ENCODE measurements around the gene ADAM15. TPM values are rescaled to one million over a fixed set of nuclear protein-coding genes. Genes with fewer than 3 reads are reported as not detected.
A peak's percentile ranks its signal among the peaks of the same experiment; 100 is the strongest.

Gene ADAM15
- total and polyA plus RNA-seq, 7 donors: 37.8 to 186 (median 54.9) TPM

GRCh38 chr1:155063550-155064110 lies 12.5 kb downstream of the ADAM15 start, which contains the start of gene EFNA4:
Gene EFNA4 (plus strand): TSS chr1:155063740. CDS start chr1:155063824, 84 bp downstream.
- Histone ChIP-seq H3K27me3 (peaks cover 0 to 7% (median 0%) of the 10 kb centered on the region in 3 donors), H3K4me3 (peak within 1 kb of the TSS; percentile 70 to 90 (median 86)), H3K9me3 (no peaks in the 10 kb centered on the region), H3K36me3 (peaks cover 0 to 17% (median 5%) of the 10 kb centered on the region in 4 donors), H3K27ac (peak within 1 kb of the TSS; percentile 75 to 84 (median 80)), H3K4me1 (peaks cover 3 to 34% (median 30%) of the 10 kb centered on the region in 4 donors)
- peak; percentile 94 for DNase-seq
- peak in 1 of 2 donors; percentile 42 for TF ChIP-seq POLR2A (IDR thresholded peaks at IDR 0.05)
- no peak for TF ChIP-seq CTCF (IDR thresholded peaks at IDR 0.05)
- peak; percentile 36 to 71 (median 57) for TF ChIP-seq POLR2AphosphoS5 (IDR thresholded peaks at IDR 0.05)
- TF ChIP-seq EP300 (IDR thresholded peaks at IDR 0.05): no peak
- 1% methylated on average over 57 of the region's 57 CpGs for WGBS, 2 donors
- intact Hi-C loops (cut with DNase I): loop anchor here (1.0 to 5.0 kb wide), 2 partner anchors 21 to 91 kb away; partner anchors contain the start of genes CKS1B and SHC1

DNA sequence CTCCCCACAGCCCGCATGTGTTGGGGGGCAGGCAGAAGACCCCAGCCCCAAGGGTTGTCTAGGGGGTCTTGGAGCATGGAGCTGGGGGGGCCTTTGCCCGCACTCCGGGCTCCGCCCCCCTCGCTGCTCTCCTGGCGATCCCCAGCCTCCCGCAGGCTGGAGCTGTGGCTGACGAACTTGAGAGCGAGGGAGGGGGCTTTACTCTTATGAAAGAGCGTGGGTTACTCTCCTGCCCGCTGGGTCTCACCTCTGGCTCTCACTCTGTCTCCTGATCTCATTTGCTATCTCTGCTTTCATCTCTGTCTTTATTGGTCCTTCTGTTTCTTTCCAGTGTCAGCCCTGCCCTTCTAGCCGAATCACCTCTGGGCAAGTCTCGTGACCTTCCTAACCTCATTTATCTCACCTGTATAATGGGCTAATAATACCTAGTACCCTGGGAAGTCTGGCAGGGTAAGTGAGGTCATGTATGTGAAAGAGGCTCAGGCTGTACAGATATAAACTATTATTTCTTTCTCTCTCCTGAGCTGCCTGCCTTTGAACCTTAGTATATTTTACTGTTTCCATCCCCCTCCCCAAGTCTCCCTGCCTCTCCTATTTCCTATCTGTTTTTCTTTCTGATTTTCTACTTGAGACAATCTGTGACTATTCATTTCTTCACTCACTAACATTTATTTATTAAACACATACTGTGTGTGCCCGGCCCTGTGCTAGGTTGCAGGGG lies 13.2 kb downstream of the ADAM15 start:
- DNase-seq: no peak
- Histone ChIP-seq H3K36me3 (peaks cover 0 to 11% (median under 1%) of the 10 kb centered on the region in 4 donors), H3K9me3 (no peaks in the 10 kb centered on the region), H3K4me3 (peak overlapping the region; percentile 70 to 90 (median 86)), H3K4me1 (peaks cover 3 to 34% (median 30%) of the 10 kb centered on the region in 4 donors), H3K27ac (peak overlapping the region; percentile 75 to 84 (median 80)), H3K27me3 (peaks cover 0 to 7% (median 0%) of the 10 kb centered on the region in 3 donors)
- TF ChIP-seq POLR2A (IDR thresholded peaks at IDR 0.05): no peak
- no peak for TF ChIP-seq POLR2AphosphoS5 (IDR thresholded peaks at IDR 0.05)
- no peak for TF ChIP-seq CTCF (IDR thresholded peaks at IDR 0.05)
- no peak for TF ChIP-seq EP300 (IDR thresholded peaks at IDR 0.05)
- WGBS, 2 donors: 3 to 9% methylated on average over 14 of the region's 14 CpGs
- intact Hi-C loops (cut with DNase I): loop anchor here (5.0 kb wide), 1 partner anchor 92 kb away; the partner anchor contains the start of genes CKS1B and SHC1

DNA sequence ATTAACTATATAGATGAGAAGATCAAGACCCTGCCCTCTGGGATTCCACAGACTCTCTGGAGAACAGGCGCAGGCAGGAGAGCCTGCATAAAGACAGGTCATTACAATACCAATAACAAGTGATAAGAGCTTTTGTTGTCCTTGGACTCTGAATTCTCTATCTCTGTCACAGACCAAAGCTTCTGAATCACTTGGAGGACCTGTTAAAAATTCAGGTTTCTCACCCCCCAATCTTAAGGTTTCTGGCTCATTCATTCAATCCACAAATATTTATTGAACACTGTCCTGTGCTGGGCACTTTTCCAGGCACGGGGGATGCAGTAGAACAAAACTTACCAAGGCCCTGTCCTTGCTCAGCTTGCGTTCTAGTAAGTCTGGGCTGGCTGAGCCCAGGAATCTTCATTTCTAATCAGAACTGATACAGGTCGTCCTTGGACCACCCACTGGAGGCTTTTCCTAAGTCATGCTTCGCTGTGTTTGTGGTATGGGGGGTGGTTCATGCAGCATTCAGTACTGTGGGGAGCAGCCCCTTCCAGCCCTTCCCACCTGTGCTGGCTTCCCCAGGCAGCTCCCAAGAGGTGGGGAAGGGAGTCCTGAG lies 13.8 kb downstream of the ADAM15 start:
- intact Hi-C loops (cut with DNase I): loop anchor here (5.0 kb wide), 1 partner anchor 93 kb away; the partner anchor contains the start of genes CKS1B and SHC1
- no peak for TF ChIP-seq EP300 (IDR thresholded peaks at IDR 0.05)
- TF ChIP-seq POLR2AphosphoS5 (IDR thresholded peaks at IDR 0.05): no peak
- TF ChIP-seq POLR2A (IDR thresholded peaks at IDR 0.05): no peak
- no peak for TF ChIP-seq CTCF (IDR thresholded peaks at IDR 0.05)
- no peak for DNase-seq
- peaks cover 0 to 5% (median 0%) of the 10 kb centered on the region in 4 donors for H3K36me3 ChIP-seq
- WGBS, 2 donors: 49 to 73% methylated on average over 5 of the region's 5 CpGs
- peaks cover 3 to 35% (median 31%) of the 10 kb centered on the region in 4 donors for H3K4me1 ChIP-seq
- no peak overlapping the region for H3K4me3 ChIP-seq
- peaks cover 0 to 7% (median 0%) of the 10 kb centered on the region in 3 donors for H3K27me3 ChIP-seq
- no peaks in the 10 kb centered on the region for H3K9me3 ChIP-seq
- no peak overlapping the region for H3K27ac ChIP-seq

GRCh38 chr1:155066777-155067176 lies 15.7 kb downstream of the ADAM15 start:
- Histone ChIP-seq H3K36me3 (no peaks in the 10 kb centered on the region), H3K27me3 (peaks cover 0 to 6% (median 0%) of the 10 kb centered on the region in 3 donors), H3K9me3 (no peaks in the 10 kb centered on the region), H3K27ac (no peak overlapping the region), H3K4me1 (peaks cover 0 to 47% (median 41%) of the 10 kb centered on the region in 4 donors), H3K4me3 (no peak overlapping the region)
- TF ChIP-seq POLR2AphosphoS5 (IDR thresholded peaks at IDR 0.05) (no peak), CTCF (IDR thresholded peaks at IDR 0.05) (no peak), EP300 (IDR thresholded peaks at IDR 0.05) (no peak), POLR2A (IDR thresholded peaks at IDR 0.05) (no peak)
- intact Hi-C loops (cut with DNase I): no loop called here
- 54 to 83% methylated on average over 8 of the region's 8 CpGs for WGBS, 2 donors
- DNase-seq: no peak
